B cell (primary cell): ENCODE results near the gene ZSCAN10.

Source experiments
- CTCF ChIP-seq: fragments of 200-600 bp; IDR thresholded peaks from one replicate; pipeline ENCODE4 v1.8.0; 2022; ENCODE audit warnings: antibody characterized with exemption, mild to moderate bottlenecking
- EZH2 ChIP-seq: IDR thresholded peaks from 2 replicates; pipeline ENCODE4 v1.6.1; 2012; ENCODE audit warnings: borderline replicate concordance, low read depth, mild to moderate bottlenecking, moderate library complexity, low read length; ENCODE audit not compliant: insufficient read depth, poor library complexity, severe bottlenecking

GRCh38 chr16:3098459-3099394, at the start of gene ZSCAN10:
- TF ChIP-seq CTCF: no peak
- TF ChIP-seq EZH2: no peak
